ENCODE results near the gene OPRL1.

DNA sequence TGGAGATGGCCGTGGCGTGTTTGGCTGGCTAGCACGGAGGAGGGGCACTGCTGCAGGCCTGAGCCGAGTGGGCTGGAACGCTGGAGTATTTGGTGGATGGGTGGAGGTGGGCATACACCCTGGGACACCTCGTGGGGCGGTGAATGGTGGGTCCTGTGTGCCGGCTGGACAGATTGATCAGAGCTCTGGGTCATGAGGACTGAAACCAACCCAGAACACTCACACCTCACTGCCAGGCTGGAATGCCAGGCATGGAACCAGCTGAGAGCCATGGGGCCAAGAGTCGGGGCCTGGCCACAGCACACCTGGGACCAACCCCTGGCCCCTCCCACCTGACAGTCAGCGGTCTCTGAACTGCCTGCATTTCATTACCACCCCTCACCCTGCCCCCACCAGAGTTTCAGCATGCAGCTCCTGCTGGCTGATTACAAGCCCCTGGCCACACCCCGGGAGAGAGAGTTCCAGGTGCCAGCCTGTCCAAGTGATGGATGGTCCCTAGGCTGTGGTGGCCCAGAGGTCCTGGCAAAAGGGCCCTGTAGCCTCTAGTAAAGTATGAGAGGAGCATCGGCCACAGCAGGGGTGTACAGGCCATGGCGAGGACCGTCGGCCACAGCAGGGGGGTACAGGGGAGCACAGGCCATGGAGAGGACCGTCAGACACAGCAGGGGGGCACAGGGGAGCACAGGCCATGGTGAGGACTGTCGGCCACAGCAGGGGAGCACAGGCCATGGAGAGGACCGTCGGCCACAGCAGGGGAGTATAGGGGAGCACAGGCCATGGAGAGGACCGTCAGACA, 24.2 kb downstream of the OPRL1 start:
- TF ChIP-seq, protein P1, sequence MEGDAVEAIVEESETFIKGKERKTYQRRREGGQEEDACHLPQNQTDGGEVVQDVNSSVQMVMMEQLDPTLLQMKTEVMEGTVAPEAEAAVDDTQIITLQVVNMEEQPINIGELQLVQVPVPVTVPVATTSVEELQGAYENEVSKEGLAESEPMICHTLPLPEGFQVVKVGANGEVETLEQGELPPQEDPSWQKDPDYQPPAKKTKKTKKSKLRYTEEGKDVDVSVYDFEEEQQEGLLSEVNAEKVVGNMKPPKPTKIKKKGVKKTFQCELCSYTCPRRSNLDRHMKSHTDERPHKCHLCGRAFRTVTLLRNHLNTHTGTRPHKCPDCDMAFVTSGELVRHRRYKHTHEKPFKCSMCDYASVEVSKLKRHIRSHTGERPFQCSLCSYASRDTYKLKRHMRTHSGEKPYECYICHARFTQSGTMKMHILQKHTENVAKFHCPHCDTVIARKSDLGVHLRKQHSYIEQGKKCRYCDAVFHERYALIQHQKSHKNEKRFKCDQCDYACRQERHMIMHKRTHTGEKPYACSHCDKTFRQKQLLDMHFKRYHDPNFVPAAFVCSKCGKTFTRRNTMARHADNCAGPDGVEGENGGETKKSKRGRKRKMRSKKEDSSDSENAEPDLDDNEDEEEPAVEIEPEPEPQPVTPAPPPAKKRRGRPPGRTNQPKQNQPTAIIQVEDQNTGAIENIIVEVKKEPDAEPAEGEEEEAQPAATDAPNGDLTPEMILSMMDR (IDR thresholded peaks at IDR 0.05), result no peak
- TF ChIP-seq POLR2AphosphoS5 (IDR thresholded peaks at IDR 0.05; ENCODE audit: low read depth, low read length) (no peak), TCF7L2 (IDR thresholded peaks at IDR 0.05; ENCODE audit: low read depth, low read length) (no peak), SIN3A (IDR thresholded peaks at IDR 0.05; ENCODE audit: borderline replicate concordance, insufficient read depth, low read depth, low read length) (no peak)
- TF ChIP-seq, protein P2, sequence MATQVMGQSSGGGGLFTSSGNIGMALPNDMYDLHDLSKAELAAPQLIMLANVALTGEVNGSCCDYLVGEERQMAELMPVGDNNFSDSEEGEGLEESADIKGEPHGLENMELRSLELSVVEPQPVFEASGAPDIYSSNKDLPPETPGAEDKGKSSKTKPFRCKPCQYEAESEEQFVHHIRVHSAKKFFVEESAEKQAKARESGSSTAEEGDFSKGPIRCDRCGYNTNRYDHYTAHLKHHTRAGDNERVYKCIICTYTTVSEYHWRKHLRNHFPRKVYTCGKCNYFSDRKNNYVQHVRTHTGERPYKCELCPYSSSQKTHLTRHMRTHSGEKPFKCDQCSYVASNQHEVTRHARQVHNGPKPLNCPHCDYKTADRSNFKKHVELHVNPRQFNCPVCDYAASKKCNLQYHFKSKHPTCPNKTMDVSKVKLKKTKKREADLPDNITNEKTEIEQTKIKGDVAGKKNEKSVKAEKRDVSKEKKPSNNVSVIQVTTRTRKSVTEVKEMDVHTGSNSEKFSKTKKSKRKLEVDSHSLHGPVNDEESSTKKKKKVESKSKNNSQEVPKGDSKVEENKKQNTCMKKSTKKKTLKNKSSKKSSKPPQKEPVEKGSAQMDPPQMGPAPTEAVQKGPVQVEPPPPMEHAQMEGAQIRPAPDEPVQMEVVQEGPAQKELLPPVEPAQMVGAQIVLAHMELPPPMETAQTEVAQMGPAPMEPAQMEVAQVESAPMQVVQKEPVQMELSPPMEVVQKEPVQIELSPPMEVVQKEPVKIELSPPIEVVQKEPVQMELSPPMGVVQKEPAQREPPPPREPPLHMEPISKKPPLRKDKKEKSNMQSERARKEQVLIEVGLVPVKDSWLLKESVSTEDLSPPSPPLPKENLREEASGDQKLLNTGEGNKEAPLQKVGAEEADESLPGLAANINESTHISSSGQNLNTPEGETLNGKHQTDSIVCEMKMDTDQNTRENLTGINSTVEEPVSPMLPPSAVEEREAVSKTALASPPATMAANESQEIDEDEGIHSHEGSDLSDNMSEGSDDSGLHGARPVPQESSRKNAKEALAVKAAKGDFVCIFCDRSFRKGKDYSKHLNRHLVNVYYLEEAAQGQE (IDR thresholded peaks at IDR 0.05; ENCODE audit: insufficient read depth in 1 of 2, low read depth in 2 of 2, low read length in 1 of 2), result no peak

Measured in Panc1 (cell line).